Dendritic cell treated with granulocyte-macrophage colony-stimulating factor and Interleukin-4, amounts not matched to agents 40 ng/mL and 50 ng/mL, for 4 days (primary cell): ENCODE data around the gene KIRREL3.
"Not testable (repeated sequence)": the region's sequence is repeated elsewhere in the genome, so short reads cannot be mapped to it uniquely, and the experiment has no call there.

Source experiments
- H3K27ac Mint-ChIP-seq: one replicate; pipeline ENCODE4 v1.8.0; 2022; ENCODE audit warnings: mild to moderate bottlenecking, mixed read lengths
- H3K27me3 Mint-ChIP-seq: one replicate; pipeline ENCODE4 v1.8.0; 2022; ENCODE audit warnings: mild to moderate bottlenecking, mixed read lengths
- H3K36me3 Mint-ChIP-seq: one replicate; pipeline ENCODE4 v1.8.0; 2022; ENCODE audit warnings: low read depth, mixed read lengths
- H3K4me1 Mint-ChIP-seq: one replicate; pipeline ENCODE4 v1.8.0; 2022; ENCODE audit warnings: low read depth, mixed read lengths
- H3K4me3 Mint-ChIP-seq: one replicate; pipeline ENCODE4 v1.8.0; 2022; ENCODE audit warnings: mild to moderate bottlenecking, moderate library complexity, mixed read lengths
- H3K9me3 Mint-ChIP-seq: one replicate; pipeline ENCODE4 v1.8.0; 2022; ENCODE audit warnings: mixed read lengths
- intact Hi-C: fragments of 100-400 bp; cut with micrococcal nuclease; formaldehyde crosslinking; loops from one replicate; pipeline ENCODE4 v1.15.0; 2022

The KIRREL3 gene

DNA sequence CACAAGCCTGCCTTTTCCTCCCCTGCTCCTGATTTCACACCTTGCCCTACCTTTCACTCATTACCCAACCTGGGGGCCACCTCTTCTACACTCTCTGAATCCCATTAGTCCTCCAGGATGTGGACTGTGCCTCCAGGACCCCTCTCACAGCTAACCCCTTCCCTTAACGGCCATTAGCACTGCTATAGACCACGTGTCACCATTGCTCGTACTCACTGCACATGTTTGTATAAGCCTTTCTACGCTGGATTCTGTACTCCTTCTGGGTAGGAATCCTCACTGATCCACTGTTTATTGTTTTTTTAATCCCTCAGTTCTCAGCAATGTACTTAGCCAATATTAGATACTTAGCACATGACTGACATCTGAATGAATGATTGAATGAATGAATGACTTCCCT, 40.9 kb downstream of the KIRREL3 start:
- H3K36me3 Mint-ChIP-seq: no peaks in the 10 kb centered on the region
- H3K9me3 Mint-ChIP-seq: no peaks in the 10 kb centered on the region
- intact Hi-C loops: no loop called here
- no peaks in the 10 kb centered on the region for H3K4me1 Mint-ChIP-seq
- no peaks in the 10 kb centered on the region for H3K27me3 Mint-ChIP-seq
- H3K27ac Mint-ChIP-seq: no peak overlapping the region
- no peak overlapping the region for H3K4me3 Mint-ChIP-seq

DNA sequence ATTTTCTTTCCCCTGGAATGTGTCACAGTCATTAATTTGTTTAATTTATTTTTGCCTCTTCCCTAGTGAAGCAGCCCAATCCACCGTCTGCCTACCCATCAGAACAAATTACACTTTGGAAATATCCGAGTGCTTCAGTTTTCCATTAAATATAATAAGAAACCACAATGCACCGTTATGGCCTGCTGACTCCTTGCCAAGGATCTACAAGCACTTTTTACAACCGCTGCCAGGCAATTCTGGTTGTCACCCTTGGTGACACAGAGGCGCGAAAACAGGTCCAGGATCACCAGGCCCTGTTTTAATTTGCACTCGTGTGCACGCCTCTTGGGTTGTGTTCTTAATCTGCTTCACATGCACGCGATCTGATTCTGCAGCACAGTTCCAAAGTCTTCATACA, 43.9 kb downstream of the KIRREL3 start:
- no peaks in the 10 kb centered on the region for H3K27me3 Mint-ChIP-seq

DNA sequence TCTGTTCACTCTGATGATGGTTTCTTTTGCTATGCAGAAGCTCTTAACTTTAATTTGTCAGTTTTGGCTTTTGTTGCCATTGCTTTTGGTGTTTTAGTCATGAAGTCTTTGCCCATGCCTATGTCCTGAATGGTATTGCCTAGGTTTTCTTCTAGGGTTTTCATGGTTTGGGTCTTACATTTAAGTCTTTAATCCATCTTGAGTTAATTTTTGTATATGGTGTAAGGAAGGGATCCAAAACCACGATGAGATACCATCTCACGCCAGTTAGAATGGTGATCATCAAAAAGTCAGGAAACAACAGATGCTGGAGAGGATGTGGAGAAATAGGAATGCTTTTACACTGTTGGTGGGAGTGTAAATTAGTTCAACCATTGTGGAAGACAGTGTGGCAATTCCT, 48.0 kb downstream of the KIRREL3 start:
- H3K4me3 Mint-ChIP-seq, H3K9me3 Mint-ChIP-seq: not testable (repeated sequence)

More for the DNA sequence above, 43.9 kb downstream of the KIRREL3 start:
- H3K36me3 Mint-ChIP-seq: no peaks in the 10 kb centered on the region
- H3K4me3 Mint-ChIP-seq: no peak overlapping the region
- H3K27ac Mint-ChIP-seq: no peak overlapping the region
- no peaks in the 10 kb centered on the region for H3K4me1 Mint-ChIP-seq
- intact Hi-C loops: no loop called here
- no peaks in the 10 kb centered on the region for H3K9me3 Mint-ChIP-seq

DNA sequence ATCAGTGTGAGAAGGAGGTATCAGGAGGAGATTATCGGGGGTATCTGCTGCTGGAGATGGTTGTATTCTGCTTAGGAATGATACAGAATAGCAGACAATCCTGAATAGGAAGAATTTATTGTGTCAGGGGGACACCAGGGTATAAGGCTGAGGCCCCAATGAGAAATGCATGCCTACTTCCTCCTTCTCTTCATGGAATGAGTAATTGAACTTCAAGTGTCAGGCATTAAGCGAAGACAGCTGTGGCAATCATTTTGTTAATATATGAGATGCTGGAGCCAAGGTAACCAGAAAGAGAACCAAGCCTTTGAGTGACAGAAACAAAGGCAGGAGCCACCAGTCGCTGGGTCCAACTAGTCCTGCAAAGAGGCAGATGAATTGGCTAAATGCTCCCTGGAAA, 49.1 kb downstream of the KIRREL3 start:
- H3K9me3 Mint-ChIP-seq: no peaks in the 10 kb centered on the region
- no peak overlapping the region for H3K27ac Mint-ChIP-seq
- no peaks in the 10 kb centered on the region for H3K27me3 Mint-ChIP-seq
- no peaks in the 10 kb centered on the region for H3K4me1 Mint-ChIP-seq
- H3K4me3 Mint-ChIP-seq: no peak overlapping the region
- intact Hi-C loops: no loop called here
- H3K36me3 Mint-ChIP-seq: no peaks in the 10 kb centered on the region

More for the DNA sequence above, 48.0 kb downstream of the KIRREL3 start:
- H3K36me3 Mint-ChIP-seq, H3K27ac Mint-ChIP-seq, H3K27me3 Mint-ChIP-seq, intact Hi-C loops, H3K4me1 Mint-ChIP-seq: not testable (repeated sequence)

GRCh38 chr11:126949066-126949891, 51.3 kb downstream of the KIRREL3 start:
- Mint-ChIP-seq H3K4me1 (no peaks in the 10 kb centered on the region), H3K36me3 (no peaks in the 10 kb centered on the region), H3K27ac (no peak overlapping the region), H3K27me3 (no peaks in the 10 kb centered on the region), H3K9me3 (no peaks in the 10 kb centered on the region), H3K4me3 (no peak overlapping the region)
- intact Hi-C loops: no loop called here

DNA sequence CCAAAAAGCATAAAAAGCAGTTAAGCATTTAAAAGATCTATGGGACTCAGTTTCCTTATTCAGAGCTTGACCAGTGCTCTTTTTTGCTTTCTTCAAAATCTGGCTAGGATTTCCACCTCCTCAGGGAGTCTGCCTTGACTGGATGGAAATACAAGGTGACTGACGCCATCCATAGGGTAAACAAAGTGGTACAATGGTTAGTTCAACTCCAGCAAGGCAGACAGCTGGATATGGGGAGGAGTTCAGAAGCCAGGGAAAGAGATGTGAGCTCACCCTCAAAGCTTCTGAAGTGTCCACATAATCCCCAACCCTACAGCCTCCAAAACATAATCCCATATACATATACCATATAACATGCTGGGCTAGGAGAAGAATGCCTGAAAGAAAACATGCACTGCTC, 52.0 kb downstream of the KIRREL3 start:
- H3K9me3 Mint-ChIP-seq: no peaks in the 10 kb centered on the region
- H3K27me3 Mint-ChIP-seq: no peaks in the 10 kb centered on the region
- intact Hi-C loops: no loop called here
- H3K4me1 Mint-ChIP-seq: no peaks in the 10 kb centered on the region
- no peak overlapping the region for H3K27ac Mint-ChIP-seq
- no peak overlapping the region for H3K4me3 Mint-ChIP-seq
- H3K36me3 Mint-ChIP-seq: no peaks in the 10 kb centered on the region

GRCh38 chr11:126945319-126945718, 55.3 kb downstream of the KIRREL3 start:
- Mint-ChIP-seq H3K9me3 (no peaks in the 10 kb centered on the region), H3K36me3 (no peaks in the 10 kb centered on the region), H3K4me1 (no peaks in the 10 kb centered on the region), H3K4me3 (no peak overlapping the region), H3K27ac (no peak overlapping the region), H3K27me3 (no peaks in the 10 kb centered on the region)
- intact Hi-C loops: no loop called here

DNA sequence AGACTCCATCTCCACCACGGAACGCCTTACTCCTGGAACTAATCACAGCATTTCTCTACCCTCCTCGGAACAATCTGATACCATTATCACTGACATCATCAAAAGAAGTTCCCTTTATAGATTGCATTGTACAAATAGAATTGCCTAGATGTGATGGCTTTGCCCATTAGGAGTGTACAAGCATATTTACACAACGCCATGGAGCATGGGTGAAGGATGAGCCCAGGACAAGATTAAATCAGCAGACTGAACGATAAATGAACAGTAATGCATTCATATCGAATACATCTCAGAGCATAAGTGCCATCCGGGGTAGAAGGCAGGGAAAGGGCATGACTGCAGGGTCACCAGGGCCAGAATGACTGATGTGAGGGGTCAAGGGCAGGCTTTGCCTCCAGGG, 57.3 kb downstream of the KIRREL3 start:
- Mint-ChIP-seq H3K4me1 (no peaks in the 10 kb centered on the region), H3K27ac (no peak overlapping the region), H3K9me3 (no peaks in the 10 kb centered on the region), H3K4me3 (no peak overlapping the region), H3K36me3 (no peaks in the 10 kb centered on the region), H3K27me3 (no peaks in the 10 kb centered on the region)
- intact Hi-C loops: no loop called here

GRCh38 chr11:126942146-126942545, 58.4 kb downstream of the KIRREL3 start:
- H3K36me3 Mint-ChIP-seq: no peaks in the 10 kb centered on the region
- no peak overlapping the region for H3K27ac Mint-ChIP-seq
- no peaks in the 10 kb centered on the region for H3K4me1 Mint-ChIP-seq
- H3K4me3 Mint-ChIP-seq: no peak overlapping the region
- intact Hi-C loops: no loop called here
- no peaks in the 10 kb centered on the region for H3K9me3 Mint-ChIP-seq
- H3K27me3 Mint-ChIP-seq: no peaks in the 10 kb centered on the region

- Mint-ChIP-seq H3K4me3 (no peak overlapping the region), H3K9me3 (no peaks in the 10 kb centered on the region), H3K36me3 (no peaks in the 10 kb centered on the region), H3K4me1 (no peaks in the 10 kb centered on the region), H3K27me3 (no peaks in the 10 kb centered on the region), H3K27ac (no peak overlapping the region)
- intact Hi-C loops: no loop called here
Observed at GRCh38 chr11:126939552-126939951, 61.0 kb downstream of the KIRREL3 start.

DNA sequence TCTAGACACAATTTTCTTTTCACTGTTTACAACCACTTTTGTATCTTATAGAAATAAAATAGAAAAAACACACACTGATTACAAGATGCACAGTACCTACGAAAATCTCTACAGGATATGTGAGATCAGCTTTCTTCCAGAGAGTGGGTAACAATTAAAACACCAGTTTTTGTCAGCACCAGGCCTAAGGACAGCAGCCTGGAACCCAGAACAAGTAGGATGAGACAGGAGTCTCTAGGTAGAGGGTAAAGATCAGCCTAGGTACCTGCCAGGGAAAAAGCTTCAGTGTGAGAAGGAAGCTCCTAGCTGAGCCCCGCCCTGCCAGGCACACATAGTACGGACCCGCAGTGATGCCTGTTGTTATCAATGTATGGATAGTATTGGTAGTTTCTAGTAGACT, 61.9 kb downstream of the KIRREL3 start:
- Mint-ChIP-seq H3K27ac (no peak overlapping the region), H3K4me3 (no peak overlapping the region), H3K4me1 (no peaks in the 10 kb centered on the region), H3K27me3 (no peaks in the 10 kb centered on the region), H3K9me3 (no peaks in the 10 kb centered on the region), H3K36me3 (no peaks in the 10 kb centered on the region)
- intact Hi-C loops: no loop called here

DNA sequence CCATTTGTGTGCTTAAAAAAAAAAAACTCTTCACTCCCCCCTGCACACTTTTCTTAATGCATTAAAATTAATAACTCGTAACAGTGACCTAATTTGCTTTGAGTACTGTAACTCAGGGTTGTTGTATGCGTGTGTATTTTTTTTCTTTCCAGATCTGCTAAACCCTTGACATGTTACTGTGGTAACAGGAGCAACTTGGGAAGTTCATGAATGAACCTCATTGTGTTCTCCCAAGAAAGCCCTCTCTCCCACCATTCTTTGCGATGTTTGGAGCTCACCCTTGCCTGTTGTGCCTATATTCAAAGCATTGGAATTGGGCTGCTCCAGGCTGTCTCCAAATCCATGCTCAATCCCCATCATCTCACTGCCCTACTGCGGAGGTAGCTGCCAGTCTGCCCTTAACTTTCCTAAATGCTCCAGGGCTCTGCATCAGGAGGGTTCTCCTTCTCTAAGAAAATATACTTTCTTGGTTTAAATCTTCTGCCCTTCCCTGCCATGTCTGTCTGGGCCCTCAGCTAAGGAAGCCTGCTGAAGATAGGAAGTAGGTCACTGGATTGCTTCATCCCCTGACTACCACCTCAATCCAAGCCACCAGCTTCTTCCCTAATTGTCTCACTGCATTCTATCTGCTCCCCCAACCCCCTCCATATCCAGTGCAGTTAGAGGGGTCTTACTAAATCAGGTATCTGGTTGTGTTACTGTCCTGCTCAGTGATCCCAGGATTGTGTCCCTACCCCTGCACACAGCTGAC, 70.3 kb downstream of the KIRREL3 start:
- Mint-ChIP-seq H3K9me3 (no peaks in the 10 kb centered on the region), H3K27me3 (peaks cover 1% of the 10 kb centered on the region), H3K4me1 (peaks cover 8% of the 10 kb centered on the region), H3K27ac (no peak overlapping the region), H3K36me3 (no peaks in the 10 kb centered on the region), H3K4me3 (no peak overlapping the region)
- intact Hi-C loops: no loop called here

DNA sequence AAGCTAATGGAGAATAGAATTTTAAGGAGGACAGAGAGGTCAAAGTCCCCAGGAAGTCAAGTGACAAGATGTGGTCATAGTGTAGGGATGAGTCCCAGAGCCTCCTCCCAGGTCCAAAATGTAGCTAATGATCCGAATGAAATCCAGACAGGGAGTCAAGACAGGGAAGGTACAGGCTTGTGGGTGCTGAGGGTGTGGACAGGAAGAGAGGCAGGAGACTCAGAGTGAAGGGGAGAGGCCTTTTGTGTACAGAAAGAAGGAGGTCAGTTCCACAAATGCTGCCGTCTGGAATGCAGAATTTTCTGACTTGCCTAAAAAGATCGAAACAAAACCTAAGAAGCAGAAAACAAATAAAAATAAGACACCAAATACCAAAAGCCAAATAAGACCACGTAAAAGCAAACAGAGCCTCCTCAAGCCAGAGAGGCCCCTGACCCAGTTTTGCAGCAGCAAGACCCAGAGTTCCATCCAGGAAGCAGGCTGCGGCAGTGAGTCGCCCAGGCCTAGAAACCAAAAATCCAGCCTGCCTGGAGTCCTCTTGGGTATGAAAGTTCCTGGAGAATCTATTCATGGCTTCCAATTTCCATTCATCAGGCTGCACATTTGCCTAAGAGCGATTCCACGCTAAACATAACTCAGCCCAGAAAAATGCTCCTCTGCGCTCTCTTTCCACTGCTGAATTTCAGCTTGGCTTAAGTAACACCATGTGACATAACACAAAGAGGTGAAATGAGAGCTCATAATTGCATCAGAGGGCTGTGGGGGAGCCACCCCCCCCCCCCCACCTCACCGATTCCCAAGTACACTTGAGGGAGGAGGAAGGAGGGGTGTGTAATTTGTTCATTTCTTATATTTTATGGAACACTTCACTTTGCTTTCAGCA, 71.2 kb downstream of the KIRREL3 start:
- H3K4me3 Mint-ChIP-seq: no peak overlapping the region
- intact Hi-C loops: no loop called here
- peaks cover 1% of the 10 kb centered on the region for H3K27me3 Mint-ChIP-seq
- no peaks in the 10 kb centered on the region for H3K9me3 Mint-ChIP-seq
- H3K4me1 Mint-ChIP-seq: peaks cover 8% of the 10 kb centered on the region
- H3K27ac Mint-ChIP-seq: no peak overlapping the region
- H3K36me3 Mint-ChIP-seq: no peaks in the 10 kb centered on the region

GRCh38 chr11:126927623-126928022, 72.9 kb downstream of the KIRREL3 start:
- Mint-ChIP-seq H3K36me3 (no peaks in the 10 kb centered on the region), H3K4me1 (peaks cover 8% of the 10 kb centered on the region), H3K27me3 (no peaks in the 10 kb centered on the region), H3K4me3 (no peak overlapping the region), H3K9me3 (no peaks in the 10 kb centered on the region), H3K27ac (no peak overlapping the region)
- intact Hi-C loops: no loop called here
